ENCODE results near the gene NAA50. TPM values are rescaled to one million over a fixed set of nuclear protein-coding genes. Genes with fewer than 3 reads are reported as not detected.

NAA50 gene
- total and polyA plus RNA-seq, 10 of the 15 experiments (the other 5 are each of a cell fraction or from before 2014, with no cell fraction given): 31.7 to 205 (median 110) TPM

GRCh38 chr3:113746548-113747282 is 666 bp upstream of the NAA50 start, which contains the start of gene ATP6V1A (continued):
- TF ChIP-seq HSF1 (IDR thresholded peaks at IDR 0.05; ENCODE audit: low read depth, low read length) (no peak), CBFB (IDR thresholded peaks at IDR 0.05; ENCODE audit: low read depth) (peak; percentile 38; the same call in 1 of the 2 replicates), SMARCA5 (IDR thresholded peaks at IDR 0.05) (peak; percentile 84), ZNF217 (IDR thresholded peaks at IDR 0.05) (no peak), RB1 (IDR thresholded peaks at IDR 0.05; ENCODE audit: borderline replicate concordance) (peak; percentile 17; the same call in 1 of the 2 replicates), MTA3 (IDR thresholded peaks at IDR 0.05; ENCODE audit: borderline replicate concordance, low read length) (no peak), HCFC1 (IDR thresholded peaks at IDR 0.05; ENCODE audit: low read length) (no peak; the same call in none of the 2 replicates), BACH1 (IDR thresholded peaks at IDR 0.05; ENCODE audit: borderline replicate concordance) (no peak), ATF2 (IDR thresholded peaks at IDR 0.05; ENCODE audit: low read length) (no peak), IRF3 (IDR thresholded peaks at IDR 0.05) (no peak), SMAD5 (IDR thresholded peaks at IDR 0.05; ENCODE audit: low read depth) (no peak), POLR2A (IDR thresholded peaks at IDR 0.05; ENCODE audit: low read depth, low read length) (peak; percentile 87), PKNOX1 (IDR thresholded peaks at IDR 0.05) (peak; percentile 42; the same call in 1 of the 2 replicates), SUPT20H (IDR thresholded peaks at IDR 0.05; ENCODE audit: borderline replicate concordance, control insufficient read depth, low read depth, low read length) (no peak), CHD4 (IDR thresholded peaks at IDR 0.05) (no peak), JUNB (IDR thresholded peaks at IDR 0.05) (no peak), PML (IDR thresholded peaks at IDR 0.05; ENCODE audit: low read length) (no peak), MYB (IDR thresholded peaks at IDR 0.05; ENCODE audit: borderline replicate concordance, low read depth, low read length) (no peak), SIN3A (IDR thresholded peaks at IDR 0.05; ENCODE audit: low read depth, low read length) (peak; percentile 86; the same call in 1 of the 2 replicates), KLF5 (IDR thresholded peaks at IDR 0.05; ENCODE audit: partially characterized antibody) (peak; percentile 40), ATF7 (IDR thresholded peaks at IDR 0.05; ENCODE audit: low read depth) (peak; percentile 67; the same call in 1 of the 2 replicates), CUX1 (IDR thresholded peaks at IDR 0.05; ENCODE audit: insufficient replicate concordance, low read depth, low read length) (no peak)

All from GM12878 (cell line).